Measurements from ENCODE around the gene ACTMAP.
A peak's percentile ranks its signal among the peaks of the same experiment; 100 is the strongest.
"Not testable (repeated sequence)": the region's sequence is repeated elsewhere in the genome, so short reads cannot be mapped to it uniquely, and the experiment has no call there.

The ACTMAP gene

GRCh38 chr19:40742886-40743285 is 7.4 kb downstream of the ACTMAP start:
- DNase-seq, result no peak

- DNase-seq, result no peak
Observed at GRCh38 chr19:40742477-40742876, 7.8 kb downstream of the ACTMAP start.

- no peak for DNase-seq
Observed at GRCh38 chr19:40741527-40742390, 8.5 kb downstream of the ACTMAP start.

- DNase-seq, result no peak
Observed at GRCh38 chr19:40740747-40741146, 9.5 kb downstream of the ACTMAP start.

- no peak for DNase-seq
Observed at GRCh38 chr19:40739871-40740703, 10.2 kb downstream of the ACTMAP start.

GRCh38 chr19:40739030-40739839 is 11.0 kb downstream of the ACTMAP start:
- DNase-seq, result no peak

GRCh38 chr19:40737102-40737644 is 13.1 kb downstream of the ACTMAP start:
- no peak for DNase-seq

GRCh38 chr19:40736661-40737060 is 13.6 kb downstream of the ACTMAP start:
- DNase-seq, result no peak

- no peak for DNase-seq
Observed at GRCh38 chr19:40735013-40735771, 15.1 kb downstream of the ACTMAP start.

- no peak for DNase-seq
Observed at GRCh38 chr19:40733149-40733548, 17.1 kb downstream of the ACTMAP start.

- DNase-seq, result not testable (repeated sequence)
Observed at GRCh38 chr19:40732304-40732703, 18.0 kb downstream of the ACTMAP start.

GRCh38 chr19:40730065-40730464 is 20.2 kb downstream of the ACTMAP start:
- not testable (repeated sequence) for DNase-seq

GRCh38 chr19:40726279-40726678 is 24.0 kb downstream of the ACTMAP start:
- no peak for DNase-seq

GRCh38 chr19:40724855-40725254 is 25.4 kb downstream of the ACTMAP start:
- DNase-seq, result no peak

GRCh38 chr19:40724315-40724714 is 26.0 kb downstream of the ACTMAP start:
- DNase-seq, result no peak

GRCh38 chr19:40723661-40724254 is 26.5 kb downstream of the ACTMAP start:
- no peak for DNase-seq

- no peak for DNase-seq
Observed at GRCh38 chr19:40721936-40722661, 28.2 kb downstream of the ACTMAP start.

- no peak for DNase-seq
Observed at GRCh38 chr19:40721140-40721486, 29.2 kb downstream of the ACTMAP start.

GRCh38 chr19:40719414-40719894 is 30.8 kb downstream of the ACTMAP start:
- DNase-seq, result no peak

GRCh38 chr19:40718774-40719391 is 31.4 kb downstream of the ACTMAP start:
- peak; percentile 66 for DNase-seq
